ENCODE results near the gene GLIPR1L2. TPM values are rescaled to one million over a fixed set of nuclear protein-coding genes. Genes with fewer than 3 reads are reported as not detected.

The GLIPR1L2 gene
- total and polyA plus RNA-seq, 2 of the 8 experiments (the other 6 are each of a cell fraction or from before 2014, with no cell fraction given), result 0.09 TPM; not detected in 1

DNA sequence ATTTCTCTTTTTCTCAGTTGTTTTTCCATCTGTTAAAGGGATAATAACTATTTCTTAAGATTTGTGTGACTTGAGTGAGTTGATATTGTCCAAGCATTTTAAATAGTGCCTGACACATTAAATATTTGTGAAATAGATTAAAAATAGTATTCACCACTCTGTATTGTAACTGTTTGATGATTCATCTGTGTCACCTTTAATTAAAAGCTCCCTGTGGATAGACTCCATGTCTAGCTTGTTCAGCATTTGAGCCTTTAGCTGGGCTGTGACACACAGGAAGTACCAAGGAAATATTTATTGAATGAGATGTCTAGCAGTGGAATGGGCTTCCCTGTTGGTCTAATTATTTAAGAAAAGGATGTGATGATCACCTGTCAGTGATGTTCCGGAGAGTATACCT is 1.8 kb upstream of the GLIPR1L2 start:
- no peak overlapping the region for H3K14ac ChIP-seq (ENCODE audit: insufficient read length)
- H3K56ac ChIP-seq (replicated peaks; ENCODE audit: insufficient read length, low read depth, low read length), result no peak overlapping the region
- H3K27me3 ChIP-seq (replicated peaks in 1 of 4; ENCODE audit: control insufficient read depth in 3 of 4, extremely low read depth in 1 of 4, insufficient read depth in 3 of 4, low read length in 3 of 4), result no peaks in the 10 kb centered on the region
- H3K4me3 ChIP-seq (ENCODE audit: extremely low read depth in 1 of 4, insufficient read depth in 2 of 4, low read depth in 3 of 4, low read length in 4 of 4), result no peak overlapping the region
- 95% methylated on average over 1 of the region's 1 CpG; no CpG with 5 or more reads in 1 of the 2 experiments for WGBS, 2 experiments (ENCODE audit: extremely low coverage in 1 of 2, insufficient coverage in 1 of 2, insufficient read length in 1 of 2, insufficient replicate concordance in 2 of 2, low coverage in 1 of 2, low lambda C conversion rate in 2 of 2, missing lambda C conversion rate in 1 of 2)
- FAIRE-seq, result no peak
- H4K91ac ChIP-seq (replicated peaks; ENCODE audit: insufficient read length, low read length), result no peak overlapping the region
- no peaks in the 10 kb centered on the region for H4K20me1 ChIP-seq (replicated peaks in 1 of 2; ENCODE audit: control insufficient read depth in 1 of 2, insufficient read depth in 2 of 2, low read length in 2 of 2)
- no peak overlapping the region for H3K4ac ChIP-seq (replicated peaks; ENCODE audit: insufficient read length, low read depth, low read length)
- H3K23ac ChIP-seq (ENCODE audit: insufficient read length), result no peak overlapping the region
- no peak overlapping the region for H3K18ac ChIP-seq (ENCODE audit: extremely low read depth, low read length)
- peaks cover 0 to 3% (median 0%) of the 10 kb centered on the region in 4 experiments; a peak in 1 of 7 replicates for H3K4me1 ChIP-seq (replicated peaks in 1 of 4; ENCODE audit: control insufficient read depth in 3 of 4, insufficient read depth in 4 of 4, low read length in 3 of 4)
- H3K4me2 ChIP-seq (ENCODE audit: insufficient read depth in 1 of 2, low read depth in 2 of 2, low read length in 2 of 2), result no peak overlapping the region
- ChIA-PET CTCF (ENCODE audit: partially characterized antibody) (interaction anchor here (0.6 kb wide), 1 partner anchor 1827 kb away, joined by 3 read pairs; no protein-coding TSS in a partner anchor), POLR2A (ENCODE audit: partially characterized antibody) (no interaction called here)
- H3K79me1 ChIP-seq (ENCODE audit: low read depth, low read length), result no peaks in the 10 kb centered on the region
- H4K8ac ChIP-seq (ENCODE audit: extremely low read depth, insufficient read depth, low read length), result no peak overlapping the region
- no peak overlapping the region for H2BK20ac ChIP-seq (ENCODE audit: low read length)
- TF ChIP-seq TAF1 (IDR thresholded peaks at IDR 0.05; ENCODE audit: low read depth, low read length) (no peak), POLR2A (IDR thresholded peaks at IDR 0.05; ENCODE audit: control extremely low read depth in 1 of 2, low read depth in 2 of 2, low read length in 2 of 2) (no peak), JUN (IDR thresholded peaks at IDR 0.05; ENCODE audit: low read depth, low read length) (no peak), KDM5A (IDR thresholded peaks at IDR 0.05; ENCODE audit: low read length) (no peak), ASH2L (IDR thresholded peaks at IDR 0.05; ENCODE audit: low read length) (no peak), RFX5 (IDR thresholded peaks at IDR 0.05; ENCODE audit: borderline replicate concordance, low read depth, low read length) (no peak), RAD21 (IDR thresholded peaks at IDR 0.05 in 1 of 2, conservative IDR thresholded peaks at IDR 0.05 in 1 of 2; ENCODE audit: low read depth in 2 of 2, low read length in 2 of 2) (no peak), EGR1 (IDR thresholded peaks at IDR 0.05; ENCODE audit: borderline replicate concordance, low read depth, low read length) (no peak), BACH1 (IDR thresholded peaks at IDR 0.05; ENCODE audit: low read length) (no peak), JUND (IDR thresholded peaks at IDR 0.05; ENCODE audit: low read length) (no peak)
- TF ChIP-seq, protein P1, sequence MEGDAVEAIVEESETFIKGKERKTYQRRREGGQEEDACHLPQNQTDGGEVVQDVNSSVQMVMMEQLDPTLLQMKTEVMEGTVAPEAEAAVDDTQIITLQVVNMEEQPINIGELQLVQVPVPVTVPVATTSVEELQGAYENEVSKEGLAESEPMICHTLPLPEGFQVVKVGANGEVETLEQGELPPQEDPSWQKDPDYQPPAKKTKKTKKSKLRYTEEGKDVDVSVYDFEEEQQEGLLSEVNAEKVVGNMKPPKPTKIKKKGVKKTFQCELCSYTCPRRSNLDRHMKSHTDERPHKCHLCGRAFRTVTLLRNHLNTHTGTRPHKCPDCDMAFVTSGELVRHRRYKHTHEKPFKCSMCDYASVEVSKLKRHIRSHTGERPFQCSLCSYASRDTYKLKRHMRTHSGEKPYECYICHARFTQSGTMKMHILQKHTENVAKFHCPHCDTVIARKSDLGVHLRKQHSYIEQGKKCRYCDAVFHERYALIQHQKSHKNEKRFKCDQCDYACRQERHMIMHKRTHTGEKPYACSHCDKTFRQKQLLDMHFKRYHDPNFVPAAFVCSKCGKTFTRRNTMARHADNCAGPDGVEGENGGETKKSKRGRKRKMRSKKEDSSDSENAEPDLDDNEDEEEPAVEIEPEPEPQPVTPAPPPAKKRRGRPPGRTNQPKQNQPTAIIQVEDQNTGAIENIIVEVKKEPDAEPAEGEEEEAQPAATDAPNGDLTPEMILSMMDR (IDR thresholded peaks at IDR 0.05; ENCODE audit: control extremely low read depth in 1 of 3, insufficient read depth in 1 of 3, low read depth in 1 of 3, low read length in 3 of 3), result no peak
- H3K27ac ChIP-seq (ENCODE audit: low read depth, low read length), result no peak overlapping the region
- H3K79me2 ChIP-seq (ENCODE audit: control insufficient read depth in 1 of 2, insufficient read depth in 2 of 2, low read length in 2 of 2), result no peaks in the 10 kb centered on the region
- no peak overlapping the region for H2BK120ac ChIP-seq (replicated peaks; ENCODE audit: low read depth, low read length)
- peaks cover 3% of the 10 kb centered on the region; the same call in 1 of the 2 replicates for H3K23me2 ChIP-seq (ENCODE audit: low read depth, low read length)
- no peak overlapping the region for H4K5ac ChIP-seq (ENCODE audit: insufficient read length, low read depth, low read length)
- H2BK15ac ChIP-seq (ENCODE audit: low read length), result no peak overlapping the region
- no peak overlapping the region for H2BK5ac ChIP-seq (ENCODE audit: low read depth, low read length)
- no peak overlapping the region for H2BK12ac ChIP-seq (ENCODE audit: low read depth, low read length)
- no peak overlapping the region for H3K9ac ChIP-seq (replicated peaks in 1 of 4; ENCODE audit: extremely low read depth in 1 of 4, low read depth in 3 of 4, low read length in 3 of 4)
- H2AFZ ChIP-seq (ENCODE audit: low read length), result no peak overlapping the region
- no peak overlapping the region for H2AK5ac ChIP-seq (ENCODE audit: low read depth, low read length)
- H3K36me3 ChIP-seq (ENCODE audit: control insufficient read depth in 2 of 4, insufficient read depth in 4 of 4, low read length in 3 of 4), result no peaks in the 10 kb centered on the region
- no peak for DNase-seq (ENCODE audit: low read depth in 1 of 2, low spot score in 2 of 2)
- no peaks in the 10 kb centered on the region for H3K9me3 ChIP-seq (ENCODE audit: insufficient read depth in 2 of 2, low read depth in 1 of 2, low read length in 1 of 2)

All from H1 (cell line).